HG03457 (cell line): ENCODE data around the gene PBX4.

ENCODE experiments used
- ATAC-seq: cut with Tn5 transposase; IDR thresholded peaks from one replicate; pipeline ENCODE4 v1.9.1; 2021; ENCODE audit warnings: moderate number of reproducible peaks; ENCODE audit not compliant: unreplicated experiment

PBX4 gene

GRCh38 chr19:19649580-19649995 is 31.1 kb upstream of the PBX4 start:
- no peak for ATAC-seq

- no peak for ATAC-seq
Observed at GRCh38 chr19:19649155-19649554, 30.7 kb upstream of the PBX4 start.

GRCh38 chr19:19647037-19647835 is 28.7 kb upstream of the PBX4 start:
- ATAC-seq: no peak

GRCh38 chr19:19645233-19645870 is 26.9 kb upstream of the PBX4 start:
- ATAC-seq: no peak

GRCh38 chr19:19644054-19644388 is 25.5 kb upstream of the PBX4 start:
- ATAC-seq: no peak

GRCh38 chr19:19643158-19644053 is 24.9 kb upstream of the PBX4 start, which contains the start of gene GMIP:
Gene GMIP (minus strand): TSS chr19:19643657. CDS start chr19:19643529, 128 bp downstream.
- peak; percentile 49 for ATAC-seq

- no peak for ATAC-seq
Observed at GRCh38 chr19:19642506-19643157, 24.1 kb upstream of the PBX4 start.

- no peak for ATAC-seq
Observed at GRCh38 chr19:19637523-19638251, 19.2 kb upstream of the PBX4 start.

GRCh38 chr19:19637186-19637522 is 18.7 kb upstream of the PBX4 start:
- no peak for ATAC-seq

- no peak for ATAC-seq
Observed at GRCh38 chr19:19636573-19637185, 18.2 kb upstream of the PBX4 start.

- no peak for ATAC-seq
Observed at GRCh38 chr19:19635313-19635702, 16.8 kb upstream of the PBX4 start.

GRCh38 chr19:19634516-19635312 is 16.2 kb upstream of the PBX4 start:
- ATAC-seq: no peak

- no peak for ATAC-seq
Observed at GRCh38 chr19:19633711-19634515, 15.4 kb upstream of the PBX4 start.

- no peak for ATAC-seq
Observed at GRCh38 chr19:19632661-19633060, 14.2 kb upstream of the PBX4 start.

- no peak for ATAC-seq
Observed at GRCh38 chr19:19631346-19631745, 12.9 kb upstream of the PBX4 start.

- ATAC-seq: no peak
Observed at GRCh38 chr19:19630426-19630825, 11.9 kb upstream of the PBX4 start.

- no peak for ATAC-seq
Observed at GRCh38 chr19:19630062-19630414, 11.6 kb upstream of the PBX4 start.

- ATAC-seq: no peak
Observed at GRCh38 chr19:19628501-19629134, 10.1 kb upstream of the PBX4 start.
